GM06990 (cell line): ENCODE results near the gene SRPK2.

ENCODE experiments used
- DNase-seq: peaks from one replicate; pipeline ENCODE4 v3.0.0-alpha.2; 2011; ENCODE audit not compliant: insufficient read length; ENCODE audit errors: extremely low read depth
- H3K27me3 ChIP-seq: replicated peaks from 2 replicates; pipeline ENCODE4 v1.6.0; 2011; ENCODE audit warnings: low read length; ENCODE audit not compliant: control insufficient read depth, insufficient read depth
- H3K36me3 ChIP-seq: 2 replicates; pipeline ENCODE4 v1.5.1; 2011; ENCODE audit warnings: low read length; ENCODE audit not compliant: control insufficient read depth, insufficient read depth
- H3K4me3 ChIP-seq: replicated peaks from 2 replicates; pipeline ENCODE4 v1.5.1; 2011; ENCODE audit warnings: low read depth, mild to moderate bottlenecking, control low read depth, low read length
- CTCF ChIP-seq: IDR thresholded peaks from 2 replicates; pipeline ENCODE4 v1.5.1; 2011; ENCODE audit warnings: low read length, control low read depth, mild to moderate bottlenecking, inconsistent platforms; ENCODE audit not compliant: insufficient read depth, poor library complexity, severe bottlenecking

Gene SRPK2

GRCh38 chr7:105132335-105132734 is 256.4 kb downstream of the SRPK2 start:
- no peaks in the 10 kb centered on the region for H3K36me3 ChIP-seq
- no peak overlapping the region for H3K4me3 ChIP-seq
- no peak for TF ChIP-seq CTCF
- no peaks in the 10 kb centered on the region for H3K27me3 ChIP-seq
- no peak for DNase-seq

GRCh38 chr7:105131890-105132289 is 256.8 kb downstream of the SRPK2 start:
- Histone ChIP-seq H3K4me3 (no peak overlapping the region), H3K27me3 (no peaks in the 10 kb centered on the region), H3K36me3 (no peaks in the 10 kb centered on the region)
- no peak for TF ChIP-seq CTCF
- DNase-seq, result no peak

- Histone ChIP-seq H3K4me3 (no peak overlapping the region), H3K27me3 (no peaks in the 10 kb centered on the region), H3K36me3 (no peaks in the 10 kb centered on the region; the same call in 1 of the 2 replicates)
- DNase-seq, result no peak
- TF ChIP-seq CTCF, result no peak
Observed at GRCh38 chr7:105131033-105131656, 257.6 kb downstream of the SRPK2 start.

- Histone ChIP-seq H3K36me3 (peaks cover 2% of the 10 kb centered on the region; the same call in 1 of the 2 replicates), H3K27me3 (no peaks in the 10 kb centered on the region), H3K4me3 (no peak overlapping the region)
- no peak for TF ChIP-seq CTCF
- no peak for DNase-seq
Observed at GRCh38 chr7:105130580-105130979, 258.1 kb downstream of the SRPK2 start.

- no peak for TF ChIP-seq CTCF
- DNase-seq, result no peak
- Histone ChIP-seq H3K4me3 (no peak overlapping the region), H3K27me3 (no peaks in the 10 kb centered on the region), H3K36me3 (peaks cover 2% of the 10 kb centered on the region; the same call in 1 of the 2 replicates)
Observed at GRCh38 chr7:105130048-105130447, 258.7 kb downstream of the SRPK2 start.

- no peak for TF ChIP-seq CTCF
- Histone ChIP-seq H3K4me3 (no peak overlapping the region), H3K36me3 (peaks cover 5% of the 10 kb centered on the region), H3K27me3 (no peaks in the 10 kb centered on the region)
- no peak for DNase-seq
Observed at GRCh38 chr7:105127179-105127578, 261.5 kb downstream of the SRPK2 start.
